Ovary (tissue), 3 donors: ENCODE results near the gene TADA2B.

Experiments
- CTCF ChIP-seq, 3 donors: fragments of 450-650 bp in 2 of 3; fragments of 200-600 bp in 1 of 3; IDR thresholded peaks; one replicate each; pipeline versions ENCODE4 v1.5.1 to v1.8.0; 2016 to 2022; ENCODE audit warnings: antibody characterized with exemption in 3 of 3, mild to moderate bottlenecking in 1 of 3
- EP300 ChIP-seq: sonication (generic); formaldehyde crosslinking; IDR thresholded peaks from one replicate; pipeline ENCODE4 v1.6.1; 2017; ENCODE audit warnings: antibody characterized with exemption
- POLR2A ChIP-seq: fragments of 450-650 bp; IDR thresholded peaks from one replicate; pipeline ENCODE4 v1.6.1; 2017; ENCODE audit warnings: antibody characterized with exemption, mild to moderate bottlenecking, moderate library complexity
- donor health status: DM: no; HTN: no; CAD: no.

GRCh38 chr4:7006411-7006810, 36.8 kb upstream of the TADA2B start:
- TF ChIP-seq CTCF (IDR thresholded peaks at IDR 0.05) (no peak), POLR2A (no peak), EP300 (no peak)
